Inflammatory macrophage treated with lipopolysaccharide for 1 hour (primary cell): ENCODE data around the gene TCEANC.
"Not testable (repeated sequence)": the region's sequence is repeated elsewhere in the genome, so short reads cannot be mapped to it uniquely, and the experiment has no call there.

ENCODE experiments used
- DNase-seq, 2 donors: peaks; one replicate each; pipeline ENCODE4 v3.0.0-alpha.2; 2020 to 2022

The TCEANC gene

GRCh38 chrX:13652850-13653693 lies at the start of gene TCEANC:
Gene TCEANC, plus strand, starts transcription at chrX:13653141. Its CDS starts 9,368 bp downstream, at chrX:13662509.
- DNase-seq, result peak; percentile 87 to 93

GRCh38 chrX:13605611-13606010 lies 47.3 kb upstream of the TCEANC start:
- DNase-seq, result no peak

- no peak for DNase-seq
Measured at GRCh38 chrX:13607331-13607995, 45.5 kb upstream of the TCEANC start.

GRCh38 chrX:13607996-13608365 lies 45.0 kb upstream of the TCEANC start:
- DNase-seq, result no peak

- no peak for DNase-seq
Measured at GRCh38 chrX:13614154-13614553, 38.8 kb upstream of the TCEANC start.

GRCh38 chrX:13620207-13620606 lies 32.7 kb upstream of the TCEANC start:
- no peak for DNase-seq

GRCh38 chrX:13622401-13622964 lies 30.5 kb upstream of the TCEANC start:
- DNase-seq, result no peak

GRCh38 chrX:13627306-13627705 lies 25.6 kb upstream of the TCEANC start:
- no peak for DNase-seq

- not testable (repeated sequence) for DNase-seq
Measured at GRCh38 chrX:13637224-13637623, 15.7 kb upstream of the TCEANC start.

- no peak for DNase-seq
Measured at GRCh38 chrX:13638021-13638420, 14.9 kb upstream of the TCEANC start.

- no peak for DNase-seq
Measured at GRCh38 chrX:13638826-13639225, 14.1 kb upstream of the TCEANC start.

- DNase-seq, result not testable (repeated sequence)
Measured at GRCh38 chrX:13641684-13642083, 11.3 kb upstream of the TCEANC start.

- DNase-seq, result no peak
Measured at GRCh38 chrX:13645464-13646153, 7.3 kb upstream of the TCEANC start.

- peak in 1 of 2 donors; percentile 33 for DNase-seq
Measured at GRCh38 chrX:13646154-13646549, 6.8 kb upstream of the TCEANC start.

- peak; percentile 41 to 82 for DNase-seq
Measured at GRCh38 chrX:13647709-13648212, 5.2 kb upstream of the TCEANC start.

GRCh38 chrX:13648336-13648735 lies 4.6 kb upstream of the TCEANC start:
- DNase-seq, result peak in 1 of 2 donors; percentile 41

GRCh38 chrX:13649838-13650237 lies 3.1 kb upstream of the TCEANC start:
- DNase-seq, result no peak

- DNase-seq, result no peak
Measured at GRCh38 chrX:13650318-13650717, 2.6 kb upstream of the TCEANC start.

GRCh38 chrX:13651150-13651549 lies 1.8 kb upstream of the TCEANC start:
- DNase-seq, result no peak

- no peak for DNase-seq
Measured at GRCh38 chrX:13652287-13652793, 601 bp upstream of the TCEANC start.

- DNase-seq, result no peak
Measured at GRCh38 chrX:13654116-13654515, 1.2 kb downstream of the TCEANC start.

GRCh38 chrX:13655674-13656073 lies 2.7 kb downstream of the TCEANC start:
- DNase-seq, result no peak

- peak in 1 of 2 donors; percentile 69 for DNase-seq
Measured at GRCh38 chrX:13658602-13659001, 5.7 kb downstream of the TCEANC start.
